ENCODE measurements around the gene CLIP1.
"Not testable (repeated sequence)": the region's sequence is repeated elsewhere in the genome, so short reads cannot be mapped to it uniquely, and the experiment has no call there.

The CLIP1 gene

GRCh38 chr12:122427403-122427802 is 4.9 kb upstream of the CLIP1 start:
- H3K4me3 ChIP-seq (ENCODE audit: low read depth, low read length): no peak overlapping the region
- no peak for DNase-seq (ENCODE audit: low read depth)
- no peak for TF ChIP-seq CTCF (IDR thresholded peaks at IDR 0.05; ENCODE audit: low read depth, low read length)
- TF ChIP-seq POLR2A (IDR thresholded peaks at IDR 0.05; ENCODE audit: extremely low read depth, insufficient read length): no peak
- no peak for TF ChIP-seq MAX (IDR thresholded peaks at IDR 0.05; ENCODE audit: low read depth, low read length)
- no peak for TF ChIP-seq MYC (IDR thresholded peaks at IDR 0.05; ENCODE audit: low read depth, low read length)

- peak; percentile 63 for DNase-seq (ENCODE audit: low read depth)
- TF ChIP-seq MAX (IDR thresholded peaks at IDR 0.05; ENCODE audit: low read depth, low read length) (no peak), CTCF (IDR thresholded peaks at IDR 0.05; ENCODE audit: low read depth, low read length) (no peak), POLR2A (IDR thresholded peaks at IDR 0.05; ENCODE audit: extremely low read depth, insufficient read length) (no peak), MYC (IDR thresholded peaks at IDR 0.05; ENCODE audit: low read depth, low read length) (no peak)
- peak overlapping the region; percentile 49 for H3K4me3 ChIP-seq (ENCODE audit: low read depth, low read length)
Measured at GRCh38 chr12:122423258-122424165, 1.0 kb upstream of the CLIP1 start.

GRCh38 chr12:122422730-122423257 is 325 bp upstream of the CLIP1 start:
- H3K4me3 ChIP-seq (ENCODE audit: low read depth, low read length): peak overlapping the region; percentile 49
- TF ChIP-seq POLR2A (IDR thresholded peaks at IDR 0.05; ENCODE audit: extremely low read depth, insufficient read length) (no peak), MAX (IDR thresholded peaks at IDR 0.05; ENCODE audit: low read depth, low read length) (0 out of 2 replicates have a peak, but pooled peaks have one; percentile 27)
- peak; percentile 75 for DNase-seq (ENCODE audit: low read depth)

GRCh38 chr12:122421187-122421820 is 1.2 kb downstream of the CLIP1 start:
- H3K4me3 ChIP-seq (ENCODE audit: low read depth, low read length): peak overlapping the region; percentile 96
- TF ChIP-seq MYC (IDR thresholded peaks at IDR 0.05; ENCODE audit: low read depth, low read length) (no peak), CTCF (IDR thresholded peaks at IDR 0.05; ENCODE audit: low read depth, low read length) (no peak), POLR2A (IDR thresholded peaks at IDR 0.05; ENCODE audit: extremely low read depth, insufficient read length) (no peak), MAX (IDR thresholded peaks at IDR 0.05; ENCODE audit: low read depth, low read length) (no peak)
- peak; percentile 80 for DNase-seq (ENCODE audit: low read depth)

- TF ChIP-seq CTCF (IDR thresholded peaks at IDR 0.05; ENCODE audit: low read depth, low read length) (no peak), MAX (IDR thresholded peaks at IDR 0.05; ENCODE audit: low read depth, low read length) (no peak), MYC (IDR thresholded peaks at IDR 0.05; ENCODE audit: low read depth, low read length) (no peak), POLR2A (IDR thresholded peaks at IDR 0.05; ENCODE audit: extremely low read depth, insufficient read length) (no peak)
- no peak for DNase-seq (ENCODE audit: low read depth)
- H3K4me3 ChIP-seq (ENCODE audit: low read depth, low read length): peak overlapping the region; percentile 96
Measured at GRCh38 chr12:122420471-122421162, 1.9 kb downstream of the CLIP1 start.

- H3K4me3 ChIP-seq (ENCODE audit: low read depth, low read length); DNase-seq (ENCODE audit: low read depth): not testable (repeated sequence)
Measured at GRCh38 chr12:122419094-122419493, 3.4 kb downstream of the CLIP1 start.

- not testable (repeated sequence) for H3K4me3 ChIP-seq (ENCODE audit: low read depth, low read length)
Measured at GRCh38 chr12:122415665-122416064, 6.8 kb downstream of the CLIP1 start.

More at GRCh38 chr12:122415665-122416064, 6.8 kb downstream of the CLIP1 start:
- DNase-seq (ENCODE audit: low read depth): not testable (repeated sequence)
